ENCODE results near the gene MEIOC. TPM values are rescaled to one million over a fixed set of nuclear protein-coding genes. Genes with fewer than 3 reads are reported as not detected.

The MEIOC gene
- total and polyA plus RNA-seq, 9 of the 15 experiments (the other 6 are each of a cell fraction or from before 2014, with no cell fraction given), result 0.04 to 0.23 (median 0.06) TPM; not detected in 5

DNA sequence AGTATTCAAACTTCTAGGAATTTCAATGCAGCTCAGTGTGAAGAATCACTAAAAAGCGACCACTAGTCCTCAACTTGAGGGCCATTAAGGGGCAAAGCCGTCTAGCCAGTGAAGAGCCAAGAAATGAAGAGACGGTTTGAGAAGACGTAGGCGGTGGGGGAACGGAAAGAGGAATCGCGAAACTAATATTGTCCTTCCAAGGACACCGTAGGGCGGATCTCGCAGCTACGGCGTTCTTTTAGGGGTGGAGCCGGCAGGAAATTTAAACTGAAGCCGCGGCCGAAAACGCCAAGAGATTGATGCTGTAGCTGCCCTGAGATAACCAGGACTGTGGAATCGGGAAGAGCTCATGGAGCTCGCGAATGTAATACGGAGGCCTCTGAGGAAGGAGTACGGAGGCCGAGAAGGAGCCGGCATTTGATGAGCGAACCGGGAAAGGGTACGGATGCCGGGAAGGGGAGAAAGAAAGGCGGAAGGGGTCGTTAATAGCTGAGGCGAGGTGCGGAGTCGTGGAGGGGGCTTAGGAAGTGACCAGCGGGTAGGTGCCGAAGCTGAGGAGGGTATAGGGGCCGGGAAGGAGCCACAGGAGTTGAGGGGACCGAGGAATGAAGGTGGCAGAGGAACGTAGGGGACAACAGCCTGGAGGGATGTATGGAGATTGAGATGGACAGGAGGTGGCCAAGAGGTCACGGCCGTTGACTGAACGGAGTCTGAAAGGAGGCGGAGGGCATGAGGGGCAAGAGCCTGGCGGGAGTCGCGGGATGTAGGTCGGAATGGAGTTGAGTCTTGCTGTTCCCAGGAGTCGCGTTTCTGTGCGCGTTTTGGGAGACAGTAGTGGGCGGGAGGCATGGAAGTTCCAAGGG, 52.4 kb downstream of the MEIOC start, which contains the start of gene DBF4B (continued):
- TF ChIP-seq, protein P1, sequence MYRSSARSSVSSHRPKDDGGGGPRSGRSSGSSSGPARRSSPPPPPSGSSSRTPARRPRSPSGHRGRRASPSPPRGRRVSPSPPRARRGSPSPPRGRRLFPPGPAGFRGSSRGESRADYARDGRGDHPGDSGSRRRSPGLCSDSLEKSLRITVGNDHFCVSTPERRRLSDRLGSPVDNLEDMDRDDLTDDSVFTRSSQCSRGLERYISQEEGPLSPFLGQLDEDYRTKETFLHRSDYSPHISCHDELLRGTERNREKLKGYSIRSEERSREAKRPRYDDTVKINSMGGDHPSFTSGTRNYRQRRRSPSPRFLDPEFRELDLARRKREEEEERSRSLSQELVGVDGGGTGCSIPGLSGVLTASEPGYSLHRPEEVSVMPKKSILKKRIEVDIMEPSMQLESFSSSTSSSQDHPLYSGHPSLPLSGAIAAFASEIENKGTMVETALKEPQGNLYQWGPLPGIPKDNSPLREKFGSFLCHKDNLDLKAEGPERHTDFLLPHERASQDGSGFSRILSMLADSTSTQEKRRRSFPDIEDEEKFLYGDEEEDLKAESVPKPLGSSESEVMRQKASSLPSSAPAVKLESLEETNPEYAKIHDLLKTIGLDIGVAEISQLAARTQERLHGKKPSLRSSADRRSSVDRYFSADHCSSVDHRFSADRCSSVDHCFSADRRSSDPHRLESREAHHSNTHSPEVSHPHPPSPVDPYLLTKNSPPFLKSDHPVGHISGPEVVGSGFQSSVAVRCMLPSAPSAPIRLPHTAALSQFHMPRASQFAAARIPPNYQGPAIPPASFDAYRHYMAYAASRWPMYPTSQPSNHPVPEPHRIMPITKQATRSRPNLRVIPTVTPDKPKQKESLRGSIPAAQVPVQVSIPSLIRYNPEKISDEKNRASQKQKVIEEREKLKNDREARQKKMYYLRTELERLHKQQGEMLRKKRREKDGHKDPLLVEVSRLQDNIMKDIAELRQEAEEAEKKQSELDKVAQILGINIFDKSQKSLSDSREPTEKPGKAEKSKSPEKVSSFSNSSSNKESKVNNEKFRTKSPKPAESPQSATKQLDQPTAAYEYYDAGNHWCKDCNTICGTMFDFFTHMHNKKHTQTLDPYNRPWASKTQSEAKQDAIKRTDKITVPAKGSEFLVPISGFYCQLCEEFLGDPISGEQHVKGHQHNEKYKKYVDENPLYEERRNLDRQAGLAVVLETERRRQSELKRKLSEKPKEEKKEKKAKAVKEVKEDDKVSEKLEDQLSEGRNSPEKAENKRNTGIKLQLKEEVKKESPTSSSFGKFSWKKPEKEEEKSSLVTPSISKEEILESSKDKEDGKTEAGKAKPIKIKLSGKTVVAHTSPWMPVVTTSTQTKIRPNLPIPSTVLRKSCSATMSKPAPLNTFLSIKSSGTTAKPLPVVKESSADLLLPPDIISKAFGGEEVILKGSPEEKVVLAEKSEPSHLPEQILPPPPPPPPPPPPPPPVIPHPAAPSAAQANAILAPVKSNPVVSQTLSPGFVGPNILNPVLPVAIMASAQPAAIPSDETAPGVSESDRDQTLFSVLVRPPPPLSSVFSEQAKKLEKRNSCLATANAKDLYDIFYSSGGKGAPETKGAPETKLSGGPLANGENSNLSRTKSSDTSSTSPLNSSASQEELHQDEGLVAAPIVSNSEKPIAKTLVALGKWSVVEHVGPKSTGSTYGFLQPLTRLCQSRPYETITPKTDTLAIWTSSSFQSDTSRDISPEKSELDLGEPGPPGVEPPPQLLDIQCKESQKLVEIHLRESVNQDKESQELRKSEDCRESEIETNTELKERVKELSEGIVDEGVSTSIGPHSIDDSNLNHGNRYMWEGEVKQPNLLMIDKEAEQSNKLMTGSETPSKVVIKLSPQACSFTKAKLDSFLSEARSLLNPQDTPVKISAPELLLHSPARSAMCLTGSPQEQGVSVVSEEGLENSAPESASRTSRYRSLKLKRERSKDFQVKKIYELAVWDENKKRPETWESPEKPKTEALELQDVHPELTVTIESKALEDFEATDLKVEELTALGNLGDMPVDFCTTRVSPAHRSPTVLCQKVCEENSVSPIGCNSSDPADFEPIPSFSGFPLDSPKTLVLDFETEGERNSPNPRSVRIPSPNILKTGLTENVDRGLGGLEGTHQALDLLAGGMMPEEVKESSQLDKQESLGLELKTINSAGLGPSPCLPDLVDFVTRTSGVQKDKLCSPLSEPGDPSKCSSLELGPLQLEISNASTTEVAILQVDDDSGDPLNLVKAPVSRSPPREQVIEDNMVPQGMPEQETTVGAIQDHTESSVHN (IDR thresholded peaks at IDR 0.05; ENCODE audit: borderline replicate concordance in 1 of 2, low read depth in 1 of 2), result no peak
- TF ChIP-seq FOS (IDR thresholded peaks at IDR 0.05; ENCODE audit: extremely low read depth, insufficient read length), result no peak
- TF ChIP-seq ZNF77 (CRISPR knock-in tag; IDR thresholded peaks at IDR 0.05), result no peak
- TF ChIP-seq BRCA1 (IDR thresholded peaks at IDR 0.05), result no peak
- TF ChIP-seq BRCA1 (CRISPR knock-in tag; IDR thresholded peaks at IDR 0.05), result no peak
- TF ChIP-seq WHSC1 (IDR thresholded peaks at IDR 0.05; ENCODE audit: low read length), result no peak
- TF ChIP-seq, protein P2, sequence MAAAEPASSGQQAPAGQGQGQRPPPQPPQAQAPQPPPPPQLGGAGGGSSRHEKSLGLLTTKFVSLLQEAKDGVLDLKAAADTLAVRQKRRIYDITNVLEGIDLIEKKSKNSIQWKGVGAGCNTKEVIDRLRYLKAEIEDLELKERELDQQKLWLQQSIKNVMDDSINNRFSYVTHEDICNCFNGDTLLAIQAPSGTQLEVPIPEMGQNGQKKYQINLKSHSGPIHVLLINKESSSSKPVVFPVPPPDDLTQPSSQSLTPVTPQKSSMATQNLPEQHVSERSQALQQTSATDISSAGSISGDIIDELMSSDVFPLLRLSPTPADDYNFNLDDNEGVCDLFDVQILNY (CRISPR knock-in tag; IDR thresholded peaks at IDR 0.05), result 0 out of 2 replicates have a peak, but pooled peaks have one; percentile 11
- TF ChIP-seq CBX3 (IDR thresholded peaks at IDR 0.05; ENCODE audit: borderline replicate concordance in 1 of 2, low read length in 2 of 2), result peak in 1 of 2 experiments; percentile 41; a peak in 1 of 3 replicates
- no peak for TF ChIP-seq HSF4 (CRISPR knock-in tag; IDR thresholded peaks at IDR 0.05; ENCODE audit: borderline replicate concordance)
- no peak for TF ChIP-seq ZNF79 (CRISPR knock-in tag; IDR thresholded peaks at IDR 0.05; ENCODE audit: low read depth)
- TF ChIP-seq, protein P3, sequence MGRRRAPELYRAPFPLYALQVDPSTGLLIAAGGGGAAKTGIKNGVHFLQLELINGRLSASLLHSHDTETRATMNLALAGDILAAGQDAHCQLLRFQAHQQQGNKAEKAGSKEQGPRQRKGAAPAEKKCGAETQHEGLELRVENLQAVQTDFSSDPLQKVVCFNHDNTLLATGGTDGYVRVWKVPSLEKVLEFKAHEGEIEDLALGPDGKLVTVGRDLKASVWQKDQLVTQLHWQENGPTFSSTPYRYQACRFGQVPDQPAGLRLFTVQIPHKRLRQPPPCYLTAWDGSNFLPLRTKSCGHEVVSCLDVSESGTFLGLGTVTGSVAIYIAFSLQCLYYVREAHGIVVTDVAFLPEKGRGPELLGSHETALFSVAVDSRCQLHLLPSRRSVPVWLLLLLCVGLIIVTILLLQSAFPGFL (CRISPR knock-in tag; IDR thresholded peaks at IDR 0.05), result no peak
- no peak for TF ChIP-seq GABPB2 (CRISPR knock-in tag; conservative IDR thresholded peaks at IDR 0.05)
- TF ChIP-seq, protein P4, sequence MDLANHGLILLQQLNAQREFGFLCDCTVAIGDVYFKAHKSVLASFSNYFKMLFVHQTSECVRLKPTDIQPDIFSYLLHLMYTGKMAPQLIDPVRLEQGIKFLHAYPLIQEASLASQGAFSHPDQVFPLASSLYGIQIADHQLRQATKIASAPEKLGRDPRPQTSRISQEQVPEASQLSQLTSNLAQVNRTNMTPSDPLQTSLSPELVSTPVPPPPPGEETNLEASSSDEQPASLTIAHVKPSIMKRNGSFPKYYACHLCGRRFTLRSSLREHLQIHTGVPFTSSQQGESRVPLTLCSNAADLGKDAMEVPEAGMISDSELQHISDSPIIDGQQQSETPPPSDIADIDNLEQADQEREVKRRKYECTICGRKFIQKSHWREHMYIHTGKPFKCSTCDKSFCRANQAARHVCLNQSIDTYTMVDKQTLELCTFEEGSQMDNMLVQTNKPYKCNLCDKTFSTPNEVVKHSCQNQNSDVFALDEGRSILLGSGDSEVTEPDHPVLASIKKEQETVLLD (IDR thresholded peaks at IDR 0.05), result no peak; the same call in 1 of the 2 replicates
- TF ChIP-seq ZNF146 (CRISPR knock-in tag; IDR thresholded peaks at IDR 0.05; ENCODE audit: unreplicated experiment), result no peak
- no peak for TF ChIP-seq KAT2B (IDR thresholded peaks at IDR 0.05; ENCODE audit: low read depth, low read length)

Measured in K562 (cell line).